Loucy (cell line): ENCODE measurements around the gene TSHR.

Source experiments
- EZH2phosphoT487 ChIP-seq: fragments of 200-600 bp; IDR thresholded peaks from 2 replicates; pipeline ENCODE4 v1.6.1; 2018; ENCODE audit warnings: antibody characterized with exemption, mild to moderate bottlenecking, moderate library complexity, borderline replicate concordance
- TF ChIP-seq, protein P1 (sequence below): fragments of 200-600 bp; sonication (generic); conservative IDR thresholded peaks from 2 replicates; pipeline ENCODE4 v1.5.1; 2014; ENCODE audit warnings: mild to moderate bottlenecking, antibody characterized with exemption, low read length

DNA sequence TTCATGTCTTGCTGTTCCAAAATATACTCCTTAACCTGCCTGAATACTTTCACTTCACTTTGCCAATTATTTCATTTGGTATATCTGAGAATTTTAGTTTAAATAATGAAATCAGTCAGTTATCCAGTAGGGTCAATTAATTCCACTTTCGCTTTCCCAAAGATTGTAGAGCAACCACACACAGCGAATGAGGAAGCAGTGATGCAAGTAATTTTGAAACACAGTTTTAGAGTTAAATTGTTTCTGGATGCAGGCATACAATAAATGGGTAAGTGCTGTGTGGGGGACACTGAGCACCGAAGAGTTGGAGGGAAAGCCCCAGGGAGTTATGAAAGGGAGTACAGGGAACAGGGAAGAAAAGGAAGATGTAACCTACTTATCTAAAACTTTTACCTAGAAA lies 62.8 kb downstream of the TSHR start:
- TF ChIP-seq, protein P1, sequence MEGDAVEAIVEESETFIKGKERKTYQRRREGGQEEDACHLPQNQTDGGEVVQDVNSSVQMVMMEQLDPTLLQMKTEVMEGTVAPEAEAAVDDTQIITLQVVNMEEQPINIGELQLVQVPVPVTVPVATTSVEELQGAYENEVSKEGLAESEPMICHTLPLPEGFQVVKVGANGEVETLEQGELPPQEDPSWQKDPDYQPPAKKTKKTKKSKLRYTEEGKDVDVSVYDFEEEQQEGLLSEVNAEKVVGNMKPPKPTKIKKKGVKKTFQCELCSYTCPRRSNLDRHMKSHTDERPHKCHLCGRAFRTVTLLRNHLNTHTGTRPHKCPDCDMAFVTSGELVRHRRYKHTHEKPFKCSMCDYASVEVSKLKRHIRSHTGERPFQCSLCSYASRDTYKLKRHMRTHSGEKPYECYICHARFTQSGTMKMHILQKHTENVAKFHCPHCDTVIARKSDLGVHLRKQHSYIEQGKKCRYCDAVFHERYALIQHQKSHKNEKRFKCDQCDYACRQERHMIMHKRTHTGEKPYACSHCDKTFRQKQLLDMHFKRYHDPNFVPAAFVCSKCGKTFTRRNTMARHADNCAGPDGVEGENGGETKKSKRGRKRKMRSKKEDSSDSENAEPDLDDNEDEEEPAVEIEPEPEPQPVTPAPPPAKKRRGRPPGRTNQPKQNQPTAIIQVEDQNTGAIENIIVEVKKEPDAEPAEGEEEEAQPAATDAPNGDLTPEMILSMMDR, result no peak
- TF ChIP-seq EZH2phosphoT487, result no peak
